ENCODE results near the gene SRRM1. TPM values are rescaled to one million over a fixed set of nuclear protein-coding genes. Genes with fewer than 3 reads are reported as not detected.

The SRRM1 gene
- total and polyA plus RNA-seq, 2 of the 8 experiments (the other 6 are each of a cell fraction or from before 2014, with no cell fraction given), result 77.1 to 255 TPM

GRCh38 chr1:24688621-24689195, 45.6 kb downstream of the SRRM1 start:
- Histone ChIP-seq H3K4me2 (ENCODE audit: insufficient read depth in 1 of 2, low read depth in 2 of 2, low read length in 2 of 2) (no peak overlapping the region), H3K18ac (ENCODE audit: extremely low read depth, low read length) (no peak overlapping the region), H2BK20ac (ENCODE audit: low read length) (0 out of 2 replicates have a peak overlapping the region, but pooled peaks have one; percentile 64), H4K5ac (ENCODE audit: insufficient read length, low read depth, low read length) (no peak overlapping the region), H3K79me2 (ENCODE audit: control insufficient read depth in 1 of 2, insufficient read depth in 2 of 2, low read length in 2 of 2) (no peaks in the 10 kb centered on the region), H3K27me3 (replicated peaks in 1 of 4; ENCODE audit: control insufficient read depth in 3 of 4, extremely low read depth in 1 of 4, insufficient read depth in 3 of 4, low read length in 3 of 4) (no peaks in the 10 kb centered on the region), H3K14ac (ENCODE audit: insufficient read length) (no peak overlapping the region), H3K9ac (replicated peaks in 1 of 4; ENCODE audit: extremely low read depth in 1 of 4, low read depth in 3 of 4, low read length in 3 of 4) (no peak overlapping the region), H3K4me1 (replicated peaks in 1 of 4; ENCODE audit: control insufficient read depth in 3 of 4, insufficient read depth in 4 of 4, low read length in 3 of 4) (peaks cover 0 to 2% (median 1%) of the 10 kb centered on the region in 4 experiments; a peak in 2 of 7 replicates), H3K27ac (ENCODE audit: low read depth, low read length) (no peak overlapping the region), H2BK5ac (ENCODE audit: low read depth, low read length) (0 out of 2 replicates have a peak overlapping the region, but pooled peaks have one; percentile 69), H4K91ac (replicated peaks; ENCODE audit: insufficient read length, low read length) (no peak overlapping the region), H3K4ac (replicated peaks; ENCODE audit: insufficient read length, low read depth, low read length) (no peak overlapping the region), H2BK120ac (replicated peaks; ENCODE audit: low read depth, low read length) (no peak overlapping the region), H2AFZ (ENCODE audit: low read length) (no peak overlapping the region; the same call in 1 of the 2 replicates), H2BK15ac (ENCODE audit: low read length) (peak overlapping the region; percentile 83; the same call in 1 of the 2 replicates), H3K9me3 (ENCODE audit: insufficient read depth in 2 of 2, low read depth in 1 of 2, low read length in 1 of 2) (peaks cover 4 to 8% of the 10 kb centered on the region in 2 experiments; a peak in 3 of 4 replicates), H4K20me1 (replicated peaks in 1 of 2; ENCODE audit: control insufficient read depth in 1 of 2, insufficient read depth in 2 of 2, low read length in 2 of 2) (no peaks in the 10 kb centered on the region), H3K23ac (ENCODE audit: insufficient read length) (no peak overlapping the region), H2BK12ac (ENCODE audit: low read depth, low read length) (peak overlapping the region; percentile 77; the same call in 1 of the 2 replicates), H3K79me1 (ENCODE audit: low read depth, low read length) (no peaks in the 10 kb centered on the region), H3K23me2 (ENCODE audit: low read depth, low read length) (no peaks in the 10 kb centered on the region), H3K4me3 (ENCODE audit: extremely low read depth in 1 of 4, insufficient read depth in 2 of 4, low read depth in 3 of 4, low read length in 4 of 4) (no peak overlapping the region; a peak in 1 of 8 replicates), H3K56ac (replicated peaks; ENCODE audit: insufficient read length, low read depth, low read length) (no peak overlapping the region), H4K8ac (ENCODE audit: extremely low read depth, insufficient read depth, low read length) (no peak overlapping the region), H3K36me3 (ENCODE audit: control insufficient read depth in 2 of 4, insufficient read depth in 4 of 4, low read length in 3 of 4) (no peaks in the 10 kb centered on the region), H2AK5ac (ENCODE audit: low read depth, low read length) (no peak overlapping the region)
- CTCF ChIA-PET (ENCODE audit: partially characterized antibody), result interaction anchor here (0.6 to 14.7 kb wide), 55 partner anchors 8 to 412 kb away, joined by 3 to 247 read pairs (median 5); partner anchors contain the start of gene CLIC4
- peak; percentile 60 for FAIRE-seq
- peak; percentile 63 to 85 for DNase-seq (ENCODE audit: low read depth in 1 of 2, low spot score in 2 of 2)
- POLR2A ChIA-PET (ENCODE audit: partially characterized antibody), result interaction anchor here (0.7 to 1.4 kb wide), 9 partner anchors 13 to 142 kb away, joined by 3 to 4 read pairs (median 3); partner anchors contain the start of gene SRRM1
- WGBS, 2 experiments (ENCODE audit: extremely low coverage in 1 of 2, insufficient coverage in 1 of 2, insufficient read length in 1 of 2, insufficient replicate concordance in 2 of 2, low coverage in 1 of 2, low lambda C conversion rate in 2 of 2, missing lambda C conversion rate in 1 of 2), result 49% methylated on average over 13 of the region's 13 CpGs; no CpG with 5 or more reads in 1 of the 2 experiments
- TF ChIP-seq SUZ12 (IDR thresholded peaks at IDR 0.05; ENCODE audit: low read length) (no peak), JUND (IDR thresholded peaks at IDR 0.05; ENCODE audit: low read length) (no peak), MAX (IDR thresholded peaks at IDR 0.05) (0 out of 2 replicates have a peak, but pooled peaks have one; percentile 34), HDAC2 (IDR thresholded peaks at IDR 0.05; ENCODE audit: borderline replicate concordance in 1 of 2, low read depth in 2 of 2, low read length in 2 of 2) (peak in 1 of 2 experiments; percentile 77; a peak in 1 of 4 replicates), CTCF (IDR thresholded peaks at IDR 0.05; ENCODE audit: control extremely low read depth in 1 of 3, insufficient read depth in 1 of 3, low read depth in 1 of 3, low read length in 3 of 3) (peak; percentile 82 to 94 (median 93)), RAD21 (IDR thresholded peaks at IDR 0.05 in 1 of 2, conservative IDR thresholded peaks at IDR 0.05 in 1 of 2; ENCODE audit: low read depth in 2 of 2, low read length in 2 of 2) (peak; percentile 97), KDM1A (IDR thresholded peaks at IDR 0.05; ENCODE audit: borderline replicate concordance, low read length) (peak; percentile 92)

Measured in H1 (cell line).